GM21723 (cell line): ENCODE results near the gene ULK2.
A peak's percentile ranks its signal among the peaks of the same experiment; 100 is the strongest.
"Not testable (repeated sequence)": the region's sequence is repeated elsewhere in the genome, so short reads cannot be mapped to it uniquely, and the experiment has no call there.

Experiments used
- ATAC-seq: cut with Tn5 transposase; IDR thresholded peaks from one replicate; pipeline ENCODE4 v1.9.1; 2021; ENCODE audit warnings: mild to moderate bottlenecking, moderate library complexity; ENCODE audit not compliant: unreplicated experiment

Gene ULK2

GRCh38 chr17:19867329-19868078 is at the start of gene ULK2:
TSS of gene ULK2 (minus strand) at chr17:19867936. CDS start at chr17:19867417, 519 bp downstream.
- ATAC-seq, result peak; percentile 62

GRCh38 chr17:19915245-19915978 is 47.7 kb upstream of the ULK2 start:
- no peak for ATAC-seq

- no peak for ATAC-seq
Observed at GRCh38 chr17:19911033-19911432, 43.3 kb upstream of the ULK2 start.

GRCh38 chr17:19909139-19909538 is 41.4 kb upstream of the ULK2 start:
- ATAC-seq, result no peak

GRCh38 chr17:19905502-19905901 is 37.8 kb upstream of the ULK2 start:
- no peak for ATAC-seq

- no peak for ATAC-seq
Observed at GRCh38 chr17:19904924-19905323, 37.2 kb upstream of the ULK2 start.

- no peak for ATAC-seq
Observed at GRCh38 chr17:19904412-19904811, 36.7 kb upstream of the ULK2 start.

- no peak for ATAC-seq
Observed at GRCh38 chr17:19900809-19901208, 33.1 kb upstream of the ULK2 start.

GRCh38 chr17:19897903-19898302 is 30.2 kb upstream of the ULK2 start:
- ATAC-seq, result no peak

GRCh38 chr17:19897090-19897837 is 29.5 kb upstream of the ULK2 start:
- ATAC-seq, result no peak

- no peak for ATAC-seq
Observed at GRCh38 chr17:19896679-19897078, 28.9 kb upstream of the ULK2 start.

GRCh38 chr17:19890554-19890953 is 22.8 kb upstream of the ULK2 start:
- not testable (repeated sequence) for ATAC-seq

GRCh38 chr17:19890001-19890400 is 22.3 kb upstream of the ULK2 start:
- not testable (repeated sequence) for ATAC-seq

GRCh38 chr17:19886116-19886515 is 18.4 kb upstream of the ULK2 start:
- ATAC-seq, result no peak

GRCh38 chr17:19883537-19884215 is 15.9 kb upstream of the ULK2 start:
- ATAC-seq, result no peak

- no peak for ATAC-seq
Observed at GRCh38 chr17:19880393-19880792, 12.7 kb upstream of the ULK2 start.

GRCh38 chr17:19877364-19877945 is 9.7 kb upstream of the ULK2 start:
- no peak for ATAC-seq

GRCh38 chr17:19876529-19877161 is 8.9 kb upstream of the ULK2 start:
- ATAC-seq, result no peak

GRCh38 chr17:19874256-19874655 is 6.5 kb upstream of the ULK2 start:
- ATAC-seq, result no peak

GRCh38 chr17:19873346-19873745 is 5.6 kb upstream of the ULK2 start:
- no peak for ATAC-seq
